HCT116 (cell line): Measurements from ENCODE around the gene POLD1. TPM values are rescaled to one million over a fixed set of nuclear protein-coding genes. Genes with fewer than 3 reads are reported as not detected.

Experiments
- ATAC-seq: fragments of 200-7000 bp; cut with Tn5 transposase; 2 replicates; pipeline ENCODE4 v1.9.1; 2020; ENCODE audit warnings: mild to moderate bottlenecking, moderate library complexity
- BruUV-seq: library from RNA; stranded (reverse); fragments of 400-500 nt; replicated peaks from 2 replicates; lab custom pipeline; 2021; lab: Mats Ljungman, UMichigan
- CTCF ChIA-PET: fragments of 300-600 bp; sonication (Branson Sonifier 250); formaldehyde crosslinking; loops from one replicate; lab custom pipeline; 2021; ENCODE audit warnings: antibody characterized with exemption; lab: Charles Lee
- POLR2A ChIA-PET: fragments of 300-600, 350-600 bp; sonication (Branson Sonifier 250); formaldehyde crosslinking; loops from one replicate; lab custom pipeline; 2021; ENCODE audit warnings: antibody characterized with exemption; lab: Charles Lee
- RAD21 ChIA-PET, 2 experiments: fragments of 300-600 bp; sonication (Branson Sonifier 250); formaldehyde crosslinking; loops; one replicate each; lab custom pipeline; 2023; ENCODE audit warnings: low total read pairs in 2 of 2; ENCODE audit not compliant: uncharacterized antibody in 2 of 2, unreplicated experiment in 2 of 2, low non-redundant PET in 1 of 2; lab: Charles Lee
- DNase-seq: peaks from one replicate; pipeline ENCODE4 v3.0.0-alpha.2; 2010; ENCODE audit warnings: low read depth, low spot score
- H2AFZ ChIP-seq: fragments of 200-600 bp; shearing (Covaris generic), sonication (generic); 2 replicates; pipeline ENCODE4 v1.6.1; 2017; ENCODE audit warnings: low read depth, mixed run types, mixed read lengths, antibody characterized with exemption, low read length; ENCODE audit not compliant: poor library complexity, severe bottlenecking
- H3K27ac ChIP-seq: 2 replicates; pipeline ENCODE4 v1.5.1; 2012; ENCODE audit warnings: low read depth, low read length
- H3K27me3 ChIP-seq: fragments of 200-600 bp; sonication (generic); 2 replicates; pipeline ENCODE4 v1.6.1; 2016; ENCODE audit warnings: mixed run types, low read length, mixed read lengths; ENCODE audit not compliant: insufficient read depth
- H3K36me3 ChIP-seq, 2 experiments: fragments of 200-500 bp in 1 of 2; fragments of 200-600 bp in 1 of 2; sonication (Bioruptor generic) in 1 of 2; sonication (generic) in 1 of 2; 2 replicates each; pipeline versions ENCODE4 v1.5.1 to v1.6.1; 2014 to 2016; ENCODE audit warnings: low read length in 2 of 2, inconsistent platforms in 1 of 2, mixed read lengths in 1 of 2, mixed run types in 1 of 2; ENCODE audit not compliant: insufficient read depth in 2 of 2, control insufficient read depth in 1 of 2
- H3K4me1 ChIP-seq, 2 experiments: fragments of 200-600 bp in 1 of 2; sonication (generic) in 1 of 2; 2 replicates each; pipeline versions ENCODE4 v1.5.1 to v1.6.1; 2012 to 2017; ENCODE audit warnings: low read length in 2 of 2, inconsistent platforms in 1 of 2, mild to moderate bottlenecking in 1 of 2, mixed read lengths in 1 of 2, mixed run types in 1 of 2, moderate library complexity in 1 of 2; ENCODE audit not compliant: insufficient read depth in 2 of 2, control insufficient read depth in 1 of 2
- H3K4me2 ChIP-seq: fragments of 200-600 bp; sonication (generic); 2 replicates; pipeline ENCODE4 v1.6.1; 2017; ENCODE audit warnings: mixed run types, low read length, mixed read lengths
- H3K4me3 ChIP-seq, 2 experiments: fragments of 200-600 bp in 1 of 2; sonication (generic) in 1 of 2; replicated peaks in 1 of 2; 2 replicates each; pipeline ENCODE4 v1.5.1; 2011 to 2016; ENCODE audit warnings: low read length in 2 of 2, control low read depth in 1 of 2, low read depth in 1 of 2, mild to moderate bottlenecking in 1 of 2, mixed read lengths in 1 of 2, mixed run types in 1 of 2
- H3K79me2 ChIP-seq: fragments of 200-600 bp; sonication (generic); 2 replicates; pipeline ENCODE4 v1.6.1; 2017; ENCODE audit warnings: mild to moderate bottlenecking, mixed run types, low read length, moderate library complexity, mixed read lengths; ENCODE audit not compliant: insufficient read depth
- H3K9ac ChIP-seq: fragments of 200-600 bp; sonication (generic); 2 replicates; pipeline ENCODE4 v1.6.1; 2016; ENCODE audit warnings: low read length, mixed read lengths
- H3K9me2 ChIP-seq: fragments of 200-600 bp; sonication (generic), shearing (Covaris generic); 2 replicates; pipeline ENCODE4 v1.6.1; 2017; ENCODE audit warnings: mixed run types, mild to moderate bottlenecking, moderate library complexity; ENCODE audit not compliant: insufficient read depth
- H3K9me3 ChIP-seq, 2 experiments: fragments of 200-500 bp in 1 of 2; fragments of 200-600 bp in 1 of 2; sonication (Bioruptor generic) in 1 of 2; sonication (generic) in 1 of 2; 2 replicates each; pipeline ENCODE4 v1.6.1; 2014 to 2017; ENCODE audit warnings: low read length in 2 of 2, mixed read lengths in 2 of 2, inconsistent platforms in 1 of 2, low read depth in 1 of 2, mild to moderate bottlenecking in 1 of 2, mixed run types in 1 of 2, moderate library complexity in 1 of 2; ENCODE audit not compliant: control insufficient read depth in 1 of 2, insufficient read depth in 1 of 2
- H4K20me1 ChIP-seq: fragments of 200-600 bp; sonication (generic), shearing (Covaris generic); 2 replicates; pipeline ENCODE4 v1.6.1; 2017; ENCODE audit warnings: mixed run types, mild to moderate bottlenecking, moderate library complexity; ENCODE audit not compliant: insufficient read depth
- CBX3 ChIP-seq: IDR thresholded peaks from 2 replicates; pipeline ENCODE4 v1.6.1; 2012; ENCODE audit warnings: low read depth
- CEBPB ChIP-seq: IDR thresholded peaks from 2 replicates; pipeline ENCODE4 v1.6.1; 2012; ENCODE audit warnings: low read depth
- EGR1 ChIP-seq: IDR thresholded peaks from 2 replicates; pipeline ENCODE4 v1.6.1; 2012; ENCODE audit warnings: low read depth
- ELF1 ChIP-seq: IDR thresholded peaks from 2 replicates; pipeline ENCODE4 v1.6.1; 2012; ENCODE audit warnings: low read depth, borderline replicate concordance
- EZH2 ChIP-seq: fragments of 200-600 bp; sonication (generic); IDR thresholded peaks from 2 replicates; pipeline ENCODE4 v1.6.1; 2017; ENCODE audit warnings: antibody characterized with exemption, mixed run types
- EZH2phosphoT487 ChIP-seq: fragments of 200-600 bp; IDR thresholded peaks from 2 replicates; pipeline ENCODE4 v1.6.1; 2018; ENCODE audit warnings: antibody characterized with exemption, borderline replicate concordance
- FOSL1 ChIP-seq: IDR thresholded peaks from 2 replicates; pipeline ENCODE4 v1.6.1; 2012; ENCODE audit warnings: low read depth
- JUND ChIP-seq: IDR thresholded peaks from 2 replicates; pipeline ENCODE4 v1.6.1; 2012
- POLR2A ChIP-seq: IDR thresholded peaks from 2 replicates; pipeline ENCODE4 v1.7.0; 2011; ENCODE audit warnings: borderline replicate concordance; ENCODE audit not compliant: insufficient read depth, insufficient read length; ENCODE audit errors: extremely low read depth
- POLR2AphosphoS5 ChIP-seq: IDR thresholded peaks from 2 replicates; pipeline ENCODE4 v1.6.1; 2011; ENCODE audit warnings: mild to moderate bottlenecking, low read depth, low read length, moderate library complexity
- SIN3A ChIP-seq: IDR thresholded peaks from 2 replicates; pipeline ENCODE4 v1.6.1; 2012; ENCODE audit warnings: low read depth
- SP1 ChIP-seq: IDR thresholded peaks from 2 replicates; pipeline ENCODE4 v1.6.1; 2012; ENCODE audit warnings: low read depth
- SRF ChIP-seq: IDR thresholded peaks from 2 replicates; pipeline ENCODE4 v1.6.1; 2012; ENCODE audit warnings: low read depth
- TCF7L2 ChIP-seq: IDR thresholded peaks from 2 replicates; pipeline ENCODE4 v1.7.0; 2011; ENCODE audit warnings: borderline replicate concordance, inconsistent platforms; ENCODE audit not compliant: insufficient read depth, insufficient read length; ENCODE audit errors: extremely low read depth
- YY1 ChIP-seq: IDR thresholded peaks from 2 replicates; pipeline ENCODE4 v1.6.1; 2011; ENCODE audit warnings: low read length, low read depth, moderate library complexity, mild to moderate bottlenecking; ENCODE audit not compliant: insufficient replicate concordance; ENCODE audit errors: extremely low read depth
- ZNF274 ChIP-seq: fragments of 200-500 bp; sonication (Bioruptor generic); IDR thresholded peaks from 2 replicates; pipeline ENCODE4 v1.6.1; 2014; ENCODE audit warnings: mild to moderate bottlenecking, low read depth, low read length, inconsistent platforms
- intact Hi-C: fragments of 100-400 bp; cut with micrococcal nuclease; formaldehyde crosslinking; loops from 2 replicates; pipeline ENCODE4 v1.10.0; 2022
- total RNA-seq: library from RNA; stranded (reverse); gene quantifications from one replicate; pipeline ENCODE4 v1.2.1, GENCODE V29; 2021; ENCODE audit not compliant: unreplicated experiment
- TF ChIP-seq, protein P1 (sequence below): IDR thresholded peaks from 2 replicates; pipeline ENCODE4 v1.6.1; 2012; ENCODE audit warnings: low read depth
- TF ChIP-seq, protein P2 (sequence below): IDR thresholded peaks from 2 replicates; pipeline ENCODE4 v1.6.1; 2012
- TF ChIP-seq, protein P3 (sequence below), 3 experiments: fragments of 200-600 bp in 1 of 3; sonication (generic) in 1 of 3; IDR thresholded peaks in 2 of 3; conservative IDR thresholded peaks in 1 of 3; 2 replicates each; pipeline ENCODE4 v1.5.1; 2012 to 2017; ENCODE audit warnings: low read depth in 2 of 3, low read length in 2 of 3, antibody characterized with exemption in 1 of 3, borderline replicate concordance in 1 of 3, control low read depth in 1 of 3, mild to moderate bottlenecking in 1 of 3, mixed read lengths in 1 of 3, mixed run types in 1 of 3, moderate library complexity in 1 of 3; ENCODE audit not compliant: insufficient read depth in 1 of 3
- TF ChIP-seq, protein P4 (sequence below): IDR thresholded peaks from 2 replicates; pipeline ENCODE4 v1.6.1; 2011; ENCODE audit warnings: mild to moderate bottlenecking, low read length, moderate library complexity; ENCODE audit not compliant: insufficient replicate concordance; ENCODE audit errors: extremely low read depth

Gene POLD1
- total RNA-seq, 1 experiment from 2014 or later = 122 TPM

DNA sequence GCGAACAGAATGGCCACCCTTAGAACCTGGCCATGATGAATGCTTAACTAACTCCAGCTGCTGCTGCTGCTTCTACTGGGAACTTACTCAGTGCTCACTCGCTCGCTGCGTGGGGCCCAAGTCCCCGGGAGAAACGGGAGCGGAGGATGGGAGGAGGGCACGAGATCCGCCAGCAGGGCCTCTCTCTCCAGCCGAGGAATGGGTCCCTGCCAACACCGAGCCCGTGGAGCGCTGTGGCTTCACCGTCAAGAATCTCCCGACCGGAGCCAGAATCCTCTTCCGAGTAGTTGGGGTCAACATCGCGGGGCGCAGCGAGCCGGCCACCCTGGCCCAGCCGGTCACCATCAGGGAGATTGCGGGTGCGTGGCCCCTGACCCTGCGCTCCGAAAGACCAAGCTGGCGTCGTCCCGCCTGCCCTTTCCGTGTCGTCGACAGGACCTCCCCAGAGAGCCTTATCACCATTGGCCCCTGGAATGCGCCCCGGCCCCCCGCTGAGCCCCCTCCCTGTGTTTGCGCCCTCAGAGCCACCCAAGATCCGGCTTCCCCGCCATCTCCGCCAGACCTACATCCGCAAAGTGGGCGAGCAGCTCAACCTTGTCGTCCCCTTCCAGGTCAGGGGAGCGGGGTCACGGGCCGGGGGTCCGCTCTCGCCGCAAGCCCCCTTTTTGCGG, 74.4 kb downstream of the POLD1 start:
- no peaks in the 10 kb centered on the region for H3K36me3 ChIP-seq
- ATAC-seq (no peak), DNase-seq (no peak)
- no peaks in the 10 kb centered on the region for H3K27me3 ChIP-seq
- no peak overlapping the region for H3K9ac ChIP-seq
- no peaks in the 10 kb centered on the region for H3K79me2 ChIP-seq
- no peak overlapping the region for H3K4me2 ChIP-seq
- H3K27ac ChIP-seq = no peak overlapping the region
- no TSS peak for BruUV-seq
- H3K9me3 ChIP-seq = no peaks in the 10 kb centered on the region
- peaks cover 7 to 26% of the 10 kb centered on the region in 2 experiments for H3K4me1 ChIP-seq
- ChIA-PET CTCF (no interaction called here), POLR2A (no interaction called here), RAD21 (no interaction called here)
- H3K4me3 ChIP-seq = no peak overlapping the region
- H3K9me2 ChIP-seq = no peaks in the 10 kb centered on the region
- TF ChIP-seq FOSL1 (no peak), SP1 (no peak), POLR2AphosphoS5 (no peak), POLR2A (no peak), YY1 (no peak), TCF7L2 (no peak), SIN3A (no peak), EZH2phosphoT487 (no peak), EZH2 (no peak), ZNF274 (no peak), SRF (no peak), CEBPB (no peak), ELF1 (no peak), JUND (no peak), CBX3 (no peak), EGR1 (no peak)
- TF ChIP-seq, protein P1, sequence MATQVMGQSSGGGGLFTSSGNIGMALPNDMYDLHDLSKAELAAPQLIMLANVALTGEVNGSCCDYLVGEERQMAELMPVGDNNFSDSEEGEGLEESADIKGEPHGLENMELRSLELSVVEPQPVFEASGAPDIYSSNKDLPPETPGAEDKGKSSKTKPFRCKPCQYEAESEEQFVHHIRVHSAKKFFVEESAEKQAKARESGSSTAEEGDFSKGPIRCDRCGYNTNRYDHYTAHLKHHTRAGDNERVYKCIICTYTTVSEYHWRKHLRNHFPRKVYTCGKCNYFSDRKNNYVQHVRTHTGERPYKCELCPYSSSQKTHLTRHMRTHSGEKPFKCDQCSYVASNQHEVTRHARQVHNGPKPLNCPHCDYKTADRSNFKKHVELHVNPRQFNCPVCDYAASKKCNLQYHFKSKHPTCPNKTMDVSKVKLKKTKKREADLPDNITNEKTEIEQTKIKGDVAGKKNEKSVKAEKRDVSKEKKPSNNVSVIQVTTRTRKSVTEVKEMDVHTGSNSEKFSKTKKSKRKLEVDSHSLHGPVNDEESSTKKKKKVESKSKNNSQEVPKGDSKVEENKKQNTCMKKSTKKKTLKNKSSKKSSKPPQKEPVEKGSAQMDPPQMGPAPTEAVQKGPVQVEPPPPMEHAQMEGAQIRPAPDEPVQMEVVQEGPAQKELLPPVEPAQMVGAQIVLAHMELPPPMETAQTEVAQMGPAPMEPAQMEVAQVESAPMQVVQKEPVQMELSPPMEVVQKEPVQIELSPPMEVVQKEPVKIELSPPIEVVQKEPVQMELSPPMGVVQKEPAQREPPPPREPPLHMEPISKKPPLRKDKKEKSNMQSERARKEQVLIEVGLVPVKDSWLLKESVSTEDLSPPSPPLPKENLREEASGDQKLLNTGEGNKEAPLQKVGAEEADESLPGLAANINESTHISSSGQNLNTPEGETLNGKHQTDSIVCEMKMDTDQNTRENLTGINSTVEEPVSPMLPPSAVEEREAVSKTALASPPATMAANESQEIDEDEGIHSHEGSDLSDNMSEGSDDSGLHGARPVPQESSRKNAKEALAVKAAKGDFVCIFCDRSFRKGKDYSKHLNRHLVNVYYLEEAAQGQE = no peak
- TF ChIP-seq, protein P2, sequence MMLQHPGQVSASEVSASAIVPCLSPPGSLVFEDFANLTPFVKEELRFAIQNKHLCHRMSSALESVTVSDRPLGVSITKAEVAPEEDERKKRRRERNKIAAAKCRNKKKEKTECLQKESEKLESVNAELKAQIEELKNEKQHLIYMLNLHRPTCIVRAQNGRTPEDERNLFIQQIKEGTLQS = no peak
- TF ChIP-seq, protein P3, sequence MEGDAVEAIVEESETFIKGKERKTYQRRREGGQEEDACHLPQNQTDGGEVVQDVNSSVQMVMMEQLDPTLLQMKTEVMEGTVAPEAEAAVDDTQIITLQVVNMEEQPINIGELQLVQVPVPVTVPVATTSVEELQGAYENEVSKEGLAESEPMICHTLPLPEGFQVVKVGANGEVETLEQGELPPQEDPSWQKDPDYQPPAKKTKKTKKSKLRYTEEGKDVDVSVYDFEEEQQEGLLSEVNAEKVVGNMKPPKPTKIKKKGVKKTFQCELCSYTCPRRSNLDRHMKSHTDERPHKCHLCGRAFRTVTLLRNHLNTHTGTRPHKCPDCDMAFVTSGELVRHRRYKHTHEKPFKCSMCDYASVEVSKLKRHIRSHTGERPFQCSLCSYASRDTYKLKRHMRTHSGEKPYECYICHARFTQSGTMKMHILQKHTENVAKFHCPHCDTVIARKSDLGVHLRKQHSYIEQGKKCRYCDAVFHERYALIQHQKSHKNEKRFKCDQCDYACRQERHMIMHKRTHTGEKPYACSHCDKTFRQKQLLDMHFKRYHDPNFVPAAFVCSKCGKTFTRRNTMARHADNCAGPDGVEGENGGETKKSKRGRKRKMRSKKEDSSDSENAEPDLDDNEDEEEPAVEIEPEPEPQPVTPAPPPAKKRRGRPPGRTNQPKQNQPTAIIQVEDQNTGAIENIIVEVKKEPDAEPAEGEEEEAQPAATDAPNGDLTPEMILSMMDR (IDR thresholded peaks at IDR 0.05 in 2 of 3, conservative IDR thresholded peaks at IDR 0.05 in 1 of 3; ENCODE audit: borderline replicate concordance in 1 of 3, insufficient read depth in 1 of 3, low read depth in 2 of 3, low read length in 2 of 3) = no peak
- TF ChIP-seq, protein P4, sequence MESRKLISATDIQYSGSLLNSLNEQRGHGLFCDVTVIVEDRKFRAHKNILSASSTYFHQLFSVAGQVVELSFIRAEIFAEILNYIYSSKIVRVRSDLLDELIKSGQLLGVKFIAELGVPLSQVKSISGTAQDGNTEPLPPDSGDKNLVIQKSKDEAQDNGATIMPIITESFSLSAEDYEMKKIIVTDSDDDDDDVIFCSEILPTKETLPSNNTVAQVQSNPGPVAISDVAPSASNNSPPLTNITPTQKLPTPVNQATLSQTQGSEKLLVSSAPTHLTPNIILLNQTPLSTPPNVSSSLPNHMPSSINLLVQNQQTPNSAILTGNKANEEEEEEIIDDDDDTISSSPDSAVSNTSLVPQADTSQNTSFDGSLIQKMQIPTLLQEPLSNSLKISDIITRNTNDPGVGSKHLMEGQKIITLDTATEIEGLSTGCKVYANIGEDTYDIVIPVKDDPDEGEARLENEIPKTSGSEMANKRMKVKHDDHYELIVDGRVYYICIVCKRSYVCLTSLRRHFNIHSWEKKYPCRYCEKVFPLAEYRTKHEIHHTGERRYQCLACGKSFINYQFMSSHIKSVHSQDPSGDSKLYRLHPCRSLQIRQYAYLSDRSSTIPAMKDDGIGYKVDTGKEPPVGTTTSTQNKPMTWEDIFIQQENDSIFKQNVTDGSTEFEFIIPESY = no peak
- H4K20me1 ChIP-seq = no peaks in the 10 kb centered on the region
- intact Hi-C loops = no loop called here
- no peak overlapping the region for H2AFZ ChIP-seq
